HG03066 (cell line): ENCODE results near the gene TCN2.
A peak's percentile ranks its signal among the peaks of the same experiment; 100 is the strongest.
"Not testable (repeated sequence)": the region's sequence is repeated elsewhere in the genome, so short reads cannot be mapped to it uniquely, and the experiment has no call there.

ENCODE experiments used
- ATAC-seq: cut with Tn5 transposase; IDR thresholded peaks from one replicate; pipeline ENCODE4 v1.9.1; 2021; ENCODE audit warnings: low read depth; ENCODE audit not compliant: unreplicated experiment

TCN2 gene

GRCh38 chr22:30609260-30610185 is 2.5 kb downstream of the TCN2 start:
- ATAC-seq, result no peak

- ATAC-seq, result no peak
Measured at GRCh38 chr22:30610299-30610698, 3.3 kb downstream of the TCN2 start.

- no peak for ATAC-seq
Measured at GRCh38 chr22:30611197-30611596, 4.2 kb downstream of the TCN2 start.

DNA sequence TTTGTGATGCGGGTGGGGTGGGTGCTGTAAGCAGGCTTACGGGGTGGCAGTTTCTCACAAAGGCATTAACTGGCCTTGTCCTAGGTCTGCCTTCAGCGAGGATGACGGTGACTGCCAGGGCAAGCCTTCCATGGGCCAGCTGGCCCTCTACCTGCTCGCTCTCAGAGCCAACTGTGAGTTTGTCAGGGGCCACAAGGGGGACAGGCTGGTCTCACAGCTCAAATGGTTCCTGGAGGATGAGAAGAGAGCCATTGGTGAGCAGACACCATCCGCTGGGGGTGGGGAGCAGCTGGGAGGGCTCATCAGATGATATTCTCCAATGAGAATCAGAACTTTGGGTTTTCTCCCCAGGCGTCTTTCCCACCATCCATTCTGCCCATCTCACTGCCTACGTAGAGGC is 5.8 kb downstream of the TCN2 start:
- ATAC-seq, result no peak

- ATAC-seq, result no peak
Measured at GRCh38 chr22:30614268-30614667, 7.3 kb downstream of the TCN2 start.

DNA sequence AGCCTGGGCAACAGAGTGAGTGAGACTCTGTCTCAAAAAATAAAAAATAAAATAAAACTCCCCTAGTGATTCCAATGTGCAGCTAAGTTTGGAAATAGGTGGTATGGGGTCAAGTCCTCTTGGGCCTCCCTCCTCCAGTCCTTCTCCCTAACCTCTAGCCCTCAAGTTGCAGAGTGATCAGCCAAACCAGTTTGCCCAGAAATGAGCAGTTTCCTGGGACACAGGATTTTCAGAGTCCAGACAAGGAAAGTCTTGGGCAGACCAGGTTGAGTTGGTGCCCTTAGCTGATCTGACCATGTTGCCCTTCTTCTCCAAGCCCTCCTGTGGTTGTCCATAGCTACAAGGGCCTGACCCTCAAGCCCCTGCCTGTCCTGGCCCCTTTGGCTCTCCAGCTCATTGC is 7.9 kb downstream of the TCN2 start:
- ATAC-seq, result no peak

- no peak for ATAC-seq
Measured at GRCh38 chr22:30615543-30615954, 8.6 kb downstream of the TCN2 start.

- ATAC-seq, result no peak
Measured at GRCh38 chr22:30617819-30618218, 10.8 kb downstream of the TCN2 start.

GRCh38 chr22:30619909-30620308 is 12.9 kb downstream of the TCN2 start:
- not testable (repeated sequence) for ATAC-seq

- ATAC-seq, result no peak
Measured at GRCh38 chr22:30626413-30626812, 19.4 kb downstream of the TCN2 start.

DNA sequence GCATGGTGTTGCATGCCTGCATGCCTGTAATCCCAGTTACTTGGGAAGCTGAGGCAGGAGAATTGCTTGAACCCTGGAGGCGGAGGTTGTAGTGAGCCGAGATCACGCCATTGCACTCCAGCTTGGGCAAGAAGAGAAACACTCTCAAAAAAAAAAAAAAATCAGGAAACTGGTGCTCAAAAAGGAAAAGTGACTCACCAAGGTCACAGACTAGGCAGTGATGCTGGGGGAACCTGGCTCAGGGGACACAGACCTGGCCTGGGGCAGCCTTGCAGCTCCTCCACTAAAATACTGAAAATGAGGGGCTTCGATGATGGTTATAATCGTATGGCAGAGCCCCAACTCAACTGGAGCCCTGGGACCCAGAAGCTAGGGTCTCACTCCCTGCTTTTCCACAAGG is 20.5 kb downstream of the TCN2 start:
- no peak for ATAC-seq

GRCh38 chr22:30628491-30628890 is 21.5 kb downstream of the TCN2 start:
- ATAC-seq, result no peak

DNA sequence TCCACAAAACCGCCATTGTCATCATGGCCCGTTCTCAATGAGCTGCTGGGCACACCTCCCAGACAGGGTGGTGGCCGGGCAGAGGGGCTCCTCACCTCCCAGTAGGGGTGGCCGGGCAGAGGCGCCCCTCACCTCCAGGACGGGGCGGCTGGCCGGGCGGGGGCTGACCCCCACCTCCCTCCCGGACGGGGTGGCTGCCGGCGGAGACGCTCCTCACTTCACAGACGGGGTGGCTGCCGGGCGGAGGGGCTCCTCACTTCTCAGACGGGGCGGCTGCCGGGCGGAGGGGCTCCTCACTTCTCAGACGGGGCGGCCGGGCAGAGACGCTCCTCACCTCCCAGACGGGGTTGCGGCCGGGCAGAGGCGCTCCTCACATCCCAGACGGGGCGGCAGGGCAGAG is 24.5 kb downstream of the TCN2 start:
- ATAC-seq, result not testable (repeated sequence)

DNA sequence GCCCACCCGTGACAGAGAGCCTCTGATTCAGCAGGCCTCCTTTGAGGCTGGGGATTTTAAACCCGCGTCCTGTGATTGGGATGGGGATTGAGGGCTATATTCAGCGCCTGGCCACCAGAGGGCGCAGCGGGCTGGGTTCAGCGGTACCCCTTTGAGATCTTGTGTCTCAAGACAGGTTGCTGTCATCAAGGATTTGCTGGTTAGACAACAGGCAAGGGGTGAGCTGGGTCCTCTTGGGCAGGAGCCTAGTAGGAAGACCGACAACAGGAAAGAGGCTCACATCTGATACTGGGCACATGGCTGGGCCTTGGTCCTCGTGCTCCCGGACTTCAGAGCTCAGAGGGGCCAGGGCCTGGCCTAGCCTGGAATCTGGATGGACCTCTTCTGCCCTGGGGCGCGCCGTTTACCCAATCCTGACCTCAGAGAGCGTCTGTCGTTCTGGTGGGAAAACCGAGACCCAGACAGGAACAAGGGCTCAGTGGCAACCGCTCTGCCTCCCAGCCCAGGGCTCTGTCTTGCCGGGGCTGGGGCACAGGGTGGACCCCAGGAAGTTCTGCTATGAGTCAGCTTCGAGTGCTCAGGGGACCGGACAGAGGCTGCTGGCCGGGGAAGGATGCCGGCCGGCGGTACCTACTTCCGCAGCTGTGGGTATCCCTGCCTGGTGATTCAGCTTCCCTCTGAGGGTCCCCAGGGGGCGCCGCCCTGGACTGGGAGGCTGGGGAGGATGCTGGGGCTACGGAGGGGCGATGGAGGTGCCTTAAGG is 27.7 kb downstream of the TCN2 start:
- peak; percentile 48 for ATAC-seq

- ATAC-seq, result peak; percentile 65
Measured at GRCh38 chr22:30635273-30636225, 28.6 kb downstream of the TCN2 start, which contains the start of gene SLC35E4. Gene SLC35E4 (plus strand): TSS chr22:30635781. CDS start chr22:30636451, 670 bp downstream.

DNA sequence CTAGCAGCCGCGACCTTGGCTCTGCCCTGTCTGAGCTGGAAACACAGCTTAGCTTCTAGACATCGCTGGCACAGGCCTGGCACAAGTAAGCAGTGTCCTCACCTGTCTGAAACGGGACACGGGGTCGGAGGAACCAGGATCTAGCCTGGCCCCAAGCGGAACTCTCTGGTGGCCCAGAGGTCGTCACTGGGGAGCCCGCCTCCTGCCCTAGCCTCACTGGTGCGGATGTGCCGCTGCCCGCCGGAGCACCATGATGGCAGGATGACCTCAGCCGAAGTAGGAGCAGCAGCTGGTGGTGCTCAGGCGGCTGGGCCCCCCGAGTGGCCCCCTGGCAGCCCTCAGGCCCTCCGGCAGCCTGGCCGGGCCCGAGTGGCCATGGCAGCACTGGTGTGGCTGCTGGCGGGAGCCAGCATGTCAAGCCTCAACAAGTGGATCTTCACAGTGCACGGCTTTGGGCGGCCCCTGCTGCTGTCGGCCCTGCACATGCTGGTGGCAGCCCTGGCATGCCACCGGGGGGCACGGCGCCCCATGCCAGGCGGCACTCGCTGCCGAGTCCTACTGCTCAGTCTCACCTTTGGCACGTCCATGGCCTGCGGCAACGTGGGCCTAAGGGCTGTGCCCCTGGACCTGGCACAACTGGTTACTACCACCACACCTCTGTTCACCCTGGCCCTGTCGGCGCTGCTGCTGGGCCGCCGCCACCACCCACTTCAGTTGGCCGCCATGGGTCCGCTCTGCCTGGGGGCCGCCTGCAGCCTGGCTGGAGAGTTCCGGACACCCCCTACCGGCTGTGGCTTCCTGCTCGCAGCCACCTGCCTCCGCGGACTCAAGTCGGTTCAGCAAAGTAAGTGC is 29.5 kb downstream of the TCN2 start:
- no peak for ATAC-seq

DNA sequence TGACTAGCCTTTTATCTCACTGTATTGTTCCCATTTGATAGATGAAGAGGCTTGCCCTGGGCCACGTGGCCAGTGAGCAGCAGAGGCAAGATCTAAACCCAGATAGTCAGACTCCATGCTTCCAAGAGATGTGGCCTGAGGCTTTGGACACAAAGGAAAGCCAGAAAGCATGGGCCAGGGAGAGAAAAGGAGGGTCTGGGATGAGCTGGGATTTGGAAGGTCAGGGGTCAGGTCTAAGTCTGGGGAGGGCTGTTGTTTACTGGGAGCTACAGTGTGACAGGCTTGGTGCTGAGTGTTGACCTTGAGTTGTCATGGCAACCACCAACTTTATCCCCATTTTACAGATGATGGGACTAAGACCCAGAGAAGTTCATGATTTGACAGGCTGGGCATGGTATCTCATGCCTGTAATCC is 30.7 kb downstream of the TCN2 start:
- no peak for ATAC-seq

DNA sequence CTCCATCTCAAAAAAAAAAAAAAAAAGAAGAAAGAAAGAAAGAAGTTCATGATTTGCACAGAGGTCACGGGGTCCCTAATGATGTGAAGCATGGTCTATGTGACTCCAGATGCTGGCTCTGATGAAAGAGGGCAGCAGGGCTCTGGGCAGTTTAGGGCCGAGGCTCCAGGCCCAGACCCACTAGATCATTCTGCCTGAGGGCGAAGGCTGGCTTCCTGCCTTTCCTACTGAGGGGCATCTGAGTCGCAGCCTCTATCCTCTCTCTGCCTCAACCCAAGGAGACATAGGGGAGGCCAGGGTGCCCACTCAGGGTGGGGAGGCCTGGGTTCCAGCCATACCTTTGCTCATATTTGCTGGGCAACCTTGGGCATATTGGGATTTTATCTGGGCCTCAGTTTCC is 33.4 kb downstream of the TCN2 start:
- ATAC-seq, result no peak

GRCh38 chr22:30640839-30641430 is 34.0 kb downstream of the TCN2 start:
- ATAC-seq, result no peak
